IPS DF 6.9 (cell line): ENCODE measurements around the gene NCKIPSD.
A peak's percentile ranks its signal among the peaks of the same experiment; 100 is the strongest.

Experiments used
- DNase-seq: peaks from one replicate; pipeline ENCODE4 v3.0.0-alpha.2; 2013; ENCODE audit warnings: low read depth, low spot score
- H3K27ac ChIP-seq: one replicate; pipeline ENCODE4 v1.5.1; 2013; ENCODE audit warnings: low read length, control low read depth
- H3K27me3 ChIP-seq: 2 replicates; pipeline ENCODE4 v1.6.1; 2013; ENCODE audit warnings: mild to moderate bottlenecking, low read length; ENCODE audit not compliant: control insufficient read depth, insufficient read depth
- H3K36me3 ChIP-seq: 2 replicates; pipeline ENCODE4 v1.6.1; 2013; ENCODE audit warnings: low read length; ENCODE audit not compliant: control insufficient read depth, insufficient read depth
- H3K4me1 ChIP-seq: 2 replicates; pipeline ENCODE4 v1.6.1; 2013; ENCODE audit warnings: low read length; ENCODE audit not compliant: control insufficient read depth, insufficient read depth
- H3K4me3 ChIP-seq: 2 replicates; pipeline ENCODE4 v1.5.1; 2013; ENCODE audit warnings: mild to moderate bottlenecking, low read length
- H3K9me3 ChIP-seq: 2 replicates; pipeline ENCODE4 v1.6.1; 2013; ENCODE audit warnings: low read length, inconsistent platforms; ENCODE audit not compliant: control insufficient read depth, insufficient read depth
- WGBS: extraction: QIAGEN DNeasy Blood & Tissue Kit; methylation state at CpG from one replicate; pipeline ENCODE4 v1.1.7; 2013; ENCODE audit warnings: mixed read lengths, missing lambda C conversion rate; ENCODE audit not compliant: insufficient read length, insufficient coverage; 5-methylcytosine and 5-hydroxymethylcytosine counted together

Gene NCKIPSD

GRCh38 chr3:48696601-48697000 lies 10.9 kb upstream of the NCKIPSD start:
- Histone ChIP-seq H3K4me3 (no peak overlapping the region), H3K4me1 (peaks cover 1% of the 10 kb centered on the region; the same call in 1 of the 2 replicates), H3K27ac (no peak overlapping the region), H3K27me3 (no peaks in the 10 kb centered on the region), H3K36me3 (peaks cover 25% of the 10 kb centered on the region), H3K9me3 (no peaks in the 10 kb centered on the region)
- DNase-seq: no peak

- no peaks in the 10 kb centered on the region for H3K9me3 ChIP-seq
- H3K4me1 ChIP-seq: peaks cover 1% of the 10 kb centered on the region; the same call in 1 of the 2 replicates
- WGBS: no CpG with 5 or more reads among the region's 5 CpGs
- peaks cover 25% of the 10 kb centered on the region for H3K36me3 ChIP-seq
- no peak overlapping the region for H3K4me3 ChIP-seq
- H3K27ac ChIP-seq: no peak overlapping the region
- H3K27me3 ChIP-seq: no peaks in the 10 kb centered on the region
- no peak for DNase-seq
These were observed 10.4 kb upstream of the NCKIPSD start for GRCh38 chr3:48696156-48696555.

- Histone ChIP-seq H3K36me3 (peaks cover 27% of the 10 kb centered on the region), H3K4me1 (peaks cover 1% of the 10 kb centered on the region; the same call in 1 of the 2 replicates), H3K4me3 (no peak overlapping the region), H3K27me3 (no peaks in the 10 kb centered on the region), H3K9me3 (no peaks in the 10 kb centered on the region), H3K27ac (no peak overlapping the region)
- DNase-seq: peak; percentile 55
- WGBS: no CpG with 5 or more reads among the region's 9 CpGs
These were observed 9.7 kb upstream of the NCKIPSD start for GRCh38 chr3:48695393-48695753.

GRCh38 chr3:48694610-48695392 lies 9.1 kb upstream of the NCKIPSD start:
- H3K27me3 ChIP-seq: no peaks in the 10 kb centered on the region
- no peak for DNase-seq
- no CpG with 5 or more reads among the region's 23 CpGs for WGBS
- H3K4me1 ChIP-seq: peaks cover 1% of the 10 kb centered on the region; the same call in 1 of the 2 replicates
- no peak overlapping the region for H3K4me3 ChIP-seq
- no peak overlapping the region for H3K27ac ChIP-seq
- no peaks in the 10 kb centered on the region for H3K9me3 ChIP-seq
- H3K36me3 ChIP-seq: peaks cover 31% of the 10 kb centered on the region

GRCh38 chr3:48693826-48694225 lies 8.1 kb upstream of the NCKIPSD start:
- DNase-seq: no peak
- H3K4me3 ChIP-seq: no peak overlapping the region
- no CpG with 5 or more reads among the region's 8 CpGs for WGBS
- no peak overlapping the region for H3K27ac ChIP-seq
- peaks cover 39% of the 10 kb centered on the region for H3K36me3 ChIP-seq
- no peaks in the 10 kb centered on the region for H3K9me3 ChIP-seq
- no peaks in the 10 kb centered on the region for H3K27me3 ChIP-seq
- peaks cover 1% of the 10 kb centered on the region; the same call in 1 of the 2 replicates for H3K4me1 ChIP-seq

- Histone ChIP-seq H3K27me3 (no peaks in the 10 kb centered on the region), H3K36me3 (peaks cover 50% of the 10 kb centered on the region), H3K4me3 (no peak overlapping the region), H3K9me3 (no peaks in the 10 kb centered on the region), H3K27ac (no peak overlapping the region), H3K4me1 (peaks cover 1% of the 10 kb centered on the region; the same call in 1 of the 2 replicates)
- DNase-seq: no peak
These were observed 6.8 kb upstream of the NCKIPSD start for GRCh38 chr3:48692551-48692950.

GRCh38 chr3:48690846-48691458 lies 5.2 kb upstream of the NCKIPSD start:
- no CpG with 5 or more reads among the region's 2 CpGs for WGBS
- H3K4me3 ChIP-seq: no peak overlapping the region
- H3K27ac ChIP-seq: no peak overlapping the region
- DNase-seq: no peak
- peaks cover 52% of the 10 kb centered on the region for H3K36me3 ChIP-seq
- no peaks in the 10 kb centered on the region; the same call in 1 of the 2 replicates for H3K4me1 ChIP-seq
- no peaks in the 10 kb centered on the region for H3K27me3 ChIP-seq
- H3K9me3 ChIP-seq: no peaks in the 10 kb centered on the region

- no CpG with 5 or more reads among the region's 5 CpGs for whole genome bisulfite sequencing
- Histone ChIP-seq H3K36me3 (peaks cover 45% of the 10 kb centered on the region), H3K4me1 (0 out of 2 replicates have a peak, but pooled peaks cover 3% of the 10 kb centered on the region), H3K9me3 (no peaks in the 10 kb centered on the region), H3K27me3 (no peaks in the 10 kb centered on the region), H3K4me3 (no peak overlapping the region), H3K27ac (no peak overlapping the region)
- DNase-seq: no peak
These were observed 3.7 kb upstream of the NCKIPSD start for GRCh38 chr3:48689384-48689783.

GRCh38 chr3:48688737-48689075 lies 3.0 kb upstream of the NCKIPSD start:
- Histone ChIP-seq H3K27me3 (no peaks in the 10 kb centered on the region), H3K27ac (no peak overlapping the region), H3K4me3 (no peak overlapping the region), H3K9me3 (no peaks in the 10 kb centered on the region), H3K36me3 (peaks cover 42% of the 10 kb centered on the region), H3K4me1 (0 out of 2 replicates have a peak, but pooled peaks cover 3% of the 10 kb centered on the region)
- DNase-seq: no peak
- WGBS: no CpG with 5 or more reads among the region's 3 CpGs

GRCh38 chr3:48688032-48688736 lies 2.5 kb upstream of the NCKIPSD start:
- no peak for DNase-seq
- H3K27ac ChIP-seq: no peak overlapping the region

More at GRCh38 chr3:48688032-48688736, 2.5 kb upstream of the NCKIPSD start:
- Histone ChIP-seq H3K36me3 (peaks cover 39% of the 10 kb centered on the region), H3K9me3 (no peaks in the 10 kb centered on the region), H3K4me1 (0 out of 2 replicates have a peak, but pooled peaks cover 3% of the 10 kb centered on the region), H3K4me3 (no peak overlapping the region), H3K27me3 (no peaks in the 10 kb centered on the region)
- no CpG with 5 or more reads among the region's 18 CpGs for WGBS
